Motor neuron (in vitro differentiated cells): Measurements from ENCODE around the gene FAM180A. TPM values are rescaled to one million over a fixed set of nuclear protein-coding genes. Genes with fewer than 3 reads are reported as not detected.

ENCODE experiments used
- ATAC-seq, 8 experiments: fragments of 200-7000 bp; cut with Tn5 transposase; replicated peaks in 6 of 8; 2 replicates each; pipeline ENCODE4 v1.8.0; 2021; ENCODE audit warnings: mild to moderate bottlenecking in 8 of 8, moderate library complexity in 8 of 8
- H3K27ac ChIP-seq, 2 donors: fragments of 250-450 bp; sonication (Bioruptor Pico); 2 replicates each; pipeline ENCODE4 v1.9.0; 2021; ENCODE audit warnings: antibody characterized with exemption in 2 of 2, mild to moderate bottlenecking in 2 of 2, moderate library complexity in 1 of 2
- H3K4me1 ChIP-seq, 2 donors: fragments of 250-450 bp; sonication (Bioruptor Pico); replicated peaks in 1 of 2; 2 replicates each; pipeline ENCODE4 v1.6.1; 2021; ENCODE audit warnings: antibody characterized with exemption in 2 of 2, mild to moderate bottlenecking in 2 of 2, moderate library complexity in 1 of 2
- H3K4me3 ChIP-seq, 5 donors: fragments of 250-450 bp; sonication (Bioruptor Pico); 2 replicates each; pipeline ENCODE4 v1.9.0; 2021; ENCODE audit warnings: antibody characterized with exemption in 5 of 5, mild to moderate bottlenecking in 5 of 5, moderate library complexity in 4 of 5
- WGBS, 10 experiments: fragments of 450-650 bp; shearing (Covaris generic); methylation state at CpG; one replicate each; pipeline ENCODE4 v1.0.0; 2022; 5-methylcytosine and 5-hydroxymethylcytosine counted together
- in situ Hi-C, 9 experiments: fragments of 400-800 bp; cut with MboI; loops; one replicate each; pipeline ENCODE4 v1.15.0; 2021; ENCODE audit warnings: low sequenced_read_pairs in 9 of 9, low pct_unique_long_range_greater_than_20kb in 2 of 9; ENCODE audit not compliant: unreplicated experiment in 9 of 9
- total RNA-seq, 8 experiments: library from RNA; unstranded; fragments of 300-600 nt; gene quantifications; 2 replicates each; pipeline versions ENCODE4 v1.2.3 to v1.2.4, GENCODE V29; 2022

FAM180A gene
- total RNA-seq, 8 experiments from 2014 or later = 0.13 to 11.3 (median 0.30) TPM; not detected in 4

GRCh38 chr7:135713836-135714470, 34.7 kb downstream of the FAM180A start:
- WGBS, 10 experiments = 43 to 100% (median 82%) methylated on average over 1 to 2 of the region's 4 CpGs; no CpG with 5 or more reads in 5 of the 10 experiments
- peaks cover 2 to 3% of the 10 kb centered on the region in 2 donors for H3K4me1 ChIP-seq
- ATAC-seq = no peak
- no peak overlapping the region for H3K27ac ChIP-seq
- in situ Hi-C loops = no loop called here
- H3K4me3 ChIP-seq = no peak overlapping the region

DNA sequence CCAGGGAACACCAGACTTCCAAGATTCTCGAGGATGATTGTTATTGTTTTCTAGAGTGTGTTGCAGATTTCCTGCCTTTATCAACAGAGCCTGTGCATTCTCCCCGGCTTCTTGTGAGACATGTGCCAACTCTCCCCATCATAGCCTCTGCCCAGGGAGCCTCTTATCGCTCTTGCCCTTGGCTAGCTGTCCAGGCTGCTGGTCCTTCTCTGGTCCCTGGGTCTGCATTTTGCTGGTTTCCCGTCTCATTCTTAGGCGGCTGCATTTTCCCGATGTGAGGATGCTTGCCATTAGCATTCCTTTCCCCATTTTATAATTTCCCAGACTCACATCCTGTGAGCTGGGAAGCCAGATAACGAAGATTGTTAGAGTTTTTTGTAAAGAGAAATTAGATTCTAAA, 35.8 kb downstream of the FAM180A start:
- Histone ChIP-seq H3K27ac (no peak overlapping the region), H3K4me1 (no peaks in the 10 kb centered on the region), H3K4me3 (no peak overlapping the region)
- WGBS, 10 experiments = 40 to 100% (median 82%) methylated on average over 1 to 7 of the region's 7 CpGs
- in situ Hi-C loops = no loop called here
- ATAC-seq = no peak

DNA sequence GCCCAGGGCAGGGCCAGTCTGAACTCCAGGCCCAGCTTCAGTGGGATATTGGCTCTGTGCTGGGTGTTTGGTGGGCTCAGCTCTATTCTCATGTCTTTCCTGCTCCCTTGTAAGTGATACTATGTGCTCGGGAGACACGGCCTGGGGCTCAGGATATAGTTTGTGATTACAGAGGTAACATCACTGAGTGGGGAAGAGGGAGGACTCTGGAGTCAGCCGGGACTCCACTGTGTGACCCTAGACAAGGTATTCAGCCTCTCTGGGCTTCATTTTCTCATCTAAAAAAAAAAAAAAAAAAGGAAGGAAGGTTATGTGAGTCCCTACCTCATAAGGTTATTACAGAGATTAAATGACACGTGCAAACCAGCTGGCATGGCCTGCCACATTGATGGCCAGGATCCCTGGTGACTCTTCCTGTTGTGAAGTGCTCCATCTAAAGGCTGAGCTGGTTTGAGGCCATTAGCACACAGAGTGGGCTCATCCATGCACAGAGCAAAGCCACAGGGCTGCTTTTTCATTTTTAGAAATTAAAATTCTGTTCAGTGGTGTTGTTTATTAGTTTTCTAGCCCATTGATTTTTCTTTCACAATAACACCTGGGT, 36.3 kb downstream of the FAM180A start:
- ATAC-seq = peak in 1 of 8 experiments; percentile 48
- 33 to 83% (median 66%) methylated on average over 1 to 3 of the region's 4 CpGs; no CpG with 5 or more reads in 1 of the 10 experiments for WGBS, 10 experiments

GRCh38 chr7:135711139-135711469, 37.5 kb downstream of the FAM180A start:
- WGBS, 10 experiments = 0 to 100% (median 75%) methylated on average over 1 to 4 of the region's 8 CpGs; no CpG with 5 or more reads in 5 of the 10 experiments
- Histone ChIP-seq H3K4me1 (no peaks in the 10 kb centered on the region), H3K4me3 (no peak overlapping the region), H3K27ac (no peak overlapping the region)
- in situ Hi-C loops = no loop called here
- ATAC-seq = no peak

More for the DNA sequence above, 36.3 kb downstream of the FAM180A start:
- H3K4me1 ChIP-seq = no peaks in the 10 kb centered on the region
- in situ Hi-C loops = no loop called here
- H3K27ac ChIP-seq = no peak overlapping the region
- no peak overlapping the region for H3K4me3 ChIP-seq

DNA sequence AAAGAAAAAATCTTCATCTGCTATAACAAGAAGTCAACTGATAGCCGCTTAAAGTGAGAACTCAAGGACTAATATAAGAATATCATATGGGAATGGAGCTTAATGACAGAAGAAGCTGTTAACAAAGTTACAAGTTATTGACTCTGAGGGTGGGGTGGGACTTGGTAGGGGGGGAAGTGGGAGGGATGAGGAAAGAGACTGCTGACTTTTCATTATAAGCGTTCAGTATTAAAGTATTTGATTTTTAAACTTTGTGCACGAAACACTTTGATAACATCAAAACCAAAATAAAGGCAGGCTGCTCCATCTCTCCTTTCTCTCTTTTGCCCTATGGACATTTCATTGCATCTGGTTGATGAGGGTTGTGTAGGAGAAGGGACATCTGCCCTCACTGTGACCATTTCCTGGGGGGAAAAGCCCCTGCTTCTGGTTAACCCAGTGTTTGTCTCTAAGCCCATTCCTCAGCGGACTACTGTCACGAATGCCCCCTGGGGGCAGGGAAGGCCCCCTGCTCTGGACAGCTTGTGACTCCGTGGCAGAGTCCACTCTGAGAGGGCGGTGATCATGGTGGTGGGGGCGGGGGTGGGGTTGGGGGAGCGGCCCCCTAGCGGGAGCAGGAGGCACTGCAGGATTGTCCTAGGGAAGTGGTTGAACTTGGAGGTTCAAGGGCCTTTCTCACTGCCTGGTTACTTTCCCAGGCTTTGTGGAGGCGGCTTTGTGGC, 38.0 kb downstream of the FAM180A start:
- no peak overlapping the region for H3K4me3 ChIP-seq
- H3K4me1 ChIP-seq = no peaks in the 10 kb centered on the region
- no peak overlapping the region for H3K27ac ChIP-seq
- ATAC-seq = peak in 1 of 8 experiments; percentile 48
- WGBS, 10 experiments = 20 to 100% (median 91%) methylated on average over 1 to 6 of the region's 11 CpGs; no CpG with 5 or more reads in 3 of the 10 experiments
- in situ Hi-C loops = no loop called here

DNA sequence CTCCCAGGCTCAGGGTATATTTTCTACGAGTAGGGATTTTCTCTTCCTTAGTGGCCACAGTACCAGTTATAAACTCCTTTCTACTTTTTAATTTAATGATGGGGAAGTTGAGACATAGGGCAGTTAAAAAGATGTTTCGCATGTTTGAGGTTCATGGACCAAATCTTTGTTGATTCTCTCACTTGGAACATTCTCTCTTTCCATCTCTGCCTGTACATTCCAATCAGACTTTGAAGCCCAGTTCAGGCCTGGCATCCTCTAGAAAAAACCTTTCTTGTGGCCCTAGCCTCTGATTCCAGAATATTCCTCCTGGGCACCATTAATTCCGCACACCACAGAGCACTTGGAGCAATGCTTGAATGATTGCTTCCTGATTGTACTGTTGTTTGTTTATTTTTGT, 39.1 kb downstream of the FAM180A start:
- Histone ChIP-seq H3K27ac (no peak overlapping the region), H3K4me3 (no peak overlapping the region), H3K4me1 (no peaks in the 10 kb centered on the region)
- in situ Hi-C loops = no loop called here
- no peak for ATAC-seq
- WGBS, 10 experiments = 20 to 100% (median 97%) methylated on average over 1 to 3 of the region's 3 CpGs; no CpG with 5 or more reads in 1 of the 10 experiments

DNA sequence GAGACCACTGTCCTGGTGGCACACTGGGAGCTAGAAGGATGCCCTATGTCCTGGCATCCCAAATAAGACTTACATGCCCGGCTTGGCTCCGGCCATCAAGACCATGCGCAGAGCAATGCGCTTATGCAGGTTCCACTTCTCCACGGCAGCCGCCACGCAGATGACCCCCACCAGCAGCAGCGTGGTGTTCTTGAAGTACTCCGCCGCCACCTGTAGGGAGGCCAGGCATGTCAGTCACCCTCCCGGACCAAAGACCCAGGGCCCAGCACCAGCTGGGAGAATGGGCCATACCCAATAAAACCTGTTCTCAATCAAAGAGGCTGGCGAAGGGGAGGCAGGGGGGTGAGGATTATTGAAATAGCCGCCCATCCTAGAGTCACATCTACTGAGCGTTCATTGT, 40.6 kb downstream of the FAM180A start:
- no peak for ATAC-seq
- Histone ChIP-seq H3K27ac (no peak overlapping the region), H3K4me1 (no peaks in the 10 kb centered on the region), H3K4me3 (no peak overlapping the region)
- in situ Hi-C loops = no loop called here
- 73 to 94% (median 90%) methylated on average over 3 to 7 of the region's 14 CpGs; no CpG with 5 or more reads in 6 of the 10 experiments for WGBS, 10 experiments

DNA sequence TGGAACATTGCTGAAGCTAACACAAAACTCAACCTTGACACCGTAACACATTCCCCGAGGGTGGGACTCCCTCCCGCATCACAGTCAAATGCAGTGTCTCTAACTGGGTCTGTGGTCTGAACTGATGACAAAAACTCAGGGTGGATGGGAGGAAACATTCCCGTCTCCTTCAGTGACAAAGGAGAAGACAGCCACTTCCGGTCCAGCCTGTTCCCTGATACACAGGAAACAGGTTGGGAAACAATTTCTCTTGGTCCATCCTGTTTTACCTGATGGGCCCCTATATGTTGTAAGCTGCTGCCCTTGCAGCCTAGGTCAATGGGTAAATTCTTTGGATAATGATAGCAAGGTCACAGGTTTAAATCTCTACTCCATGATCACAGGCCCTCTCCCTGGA, 41.0 kb downstream of the FAM180A start:
- in situ Hi-C loops = no loop called here
- whole genome bisulfite sequencing, 10 experiments = 79 to 100% (median 96%) methylated on average over 1 to 4 of the region's 5 CpGs; no CpG with 5 or more reads in 3 of the 10 experiments
- H3K27ac ChIP-seq = no peak overlapping the region
- no peak for ATAC-seq
- H3K4me3 ChIP-seq = no peak overlapping the region
- H3K4me1 ChIP-seq = no peaks in the 10 kb centered on the region

DNA sequence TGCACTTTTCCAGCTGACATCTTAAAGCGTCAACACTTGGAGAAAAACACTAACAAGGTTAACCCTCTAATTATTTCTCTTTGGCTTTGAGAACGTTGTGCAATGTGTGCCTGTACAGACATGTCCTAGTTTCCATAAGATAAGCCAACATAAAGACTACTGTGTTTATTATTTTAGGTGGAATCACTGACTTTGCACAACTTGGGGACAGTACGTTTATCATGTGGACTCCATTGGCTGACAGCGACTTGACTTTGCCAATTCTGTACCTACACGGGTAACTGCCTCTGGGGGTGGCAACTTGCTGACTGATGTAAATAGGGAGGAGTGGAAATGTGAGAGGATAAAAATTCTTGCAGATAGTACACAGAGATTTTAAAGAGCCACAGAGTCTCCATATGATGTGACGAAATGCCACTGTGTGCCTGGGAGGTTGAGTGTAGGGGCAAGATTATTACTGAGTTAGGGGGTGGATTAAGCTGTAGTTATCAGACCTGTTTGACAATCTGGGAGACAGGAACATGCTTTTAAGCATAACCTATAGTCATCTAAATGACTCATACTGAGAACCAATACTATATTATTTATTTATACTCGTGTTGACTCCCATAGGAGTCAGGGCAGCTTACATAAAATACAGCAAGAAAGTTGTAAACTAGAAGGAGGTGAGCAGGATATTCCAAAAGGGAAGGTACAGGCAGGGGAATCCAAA, 41.6 kb downstream of the FAM180A start:
- WGBS, 10 experiments = 20 to 100% (median 83%) methylated on average over 1 to 7 of the region's 7 CpGs; no CpG with 5 or more reads in 1 of the 10 experiments
- ATAC-seq = no peak
- in situ Hi-C loops = no loop called here
- no peaks in the 10 kb centered on the region for H3K4me1 ChIP-seq
- no peak overlapping the region for H3K4me3 ChIP-seq
- no peak overlapping the region for H3K27ac ChIP-seq

DNA sequence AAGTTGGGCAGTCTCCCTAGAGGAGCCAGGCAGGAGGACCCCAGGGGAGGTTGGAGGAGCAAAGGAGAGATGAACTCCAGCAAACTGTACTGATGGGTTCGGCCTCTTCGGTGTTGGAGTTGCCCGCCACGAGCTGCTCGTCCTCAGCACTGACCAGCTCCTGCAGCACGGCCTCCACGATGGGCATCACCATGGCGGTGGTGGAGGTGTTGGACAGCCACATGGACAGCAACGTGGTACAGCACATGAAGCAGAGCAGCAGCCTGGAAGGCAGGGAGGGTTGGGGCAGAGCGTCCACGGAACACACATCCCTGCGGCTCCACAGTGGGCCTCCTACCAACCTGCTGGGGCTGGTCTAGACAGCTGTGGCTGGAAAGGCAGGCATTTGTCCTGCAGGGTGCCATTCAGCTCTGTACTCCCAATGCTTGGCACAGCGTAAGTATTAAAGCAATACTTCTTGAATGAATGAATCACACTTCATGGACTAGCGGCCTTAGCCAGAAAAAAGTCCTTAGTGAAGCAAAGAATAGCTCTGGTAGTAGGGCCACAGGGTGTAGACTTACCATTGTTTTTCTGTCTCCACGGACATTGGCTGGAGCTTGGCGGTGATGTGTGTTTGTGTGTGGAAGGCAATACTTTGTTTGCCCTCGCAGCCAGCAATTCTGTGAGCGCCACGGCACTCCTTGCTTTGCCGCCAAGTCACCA, 42.4 kb downstream of the FAM180A start:
- 69 to 100% (median 97%) methylated on average over 1 to 6 of the region's 20 CpGs; no CpG with 5 or more reads in 5 of the 10 experiments for WGBS, 10 experiments
- Histone ChIP-seq H3K4me1 (no peaks in the 10 kb centered on the region), H3K27ac (no peak overlapping the region), H3K4me3 (no peak overlapping the region)
- peak in 1 of 8 experiments; percentile 70 for ATAC-seq
- in situ Hi-C loops = no loop called here

DNA sequence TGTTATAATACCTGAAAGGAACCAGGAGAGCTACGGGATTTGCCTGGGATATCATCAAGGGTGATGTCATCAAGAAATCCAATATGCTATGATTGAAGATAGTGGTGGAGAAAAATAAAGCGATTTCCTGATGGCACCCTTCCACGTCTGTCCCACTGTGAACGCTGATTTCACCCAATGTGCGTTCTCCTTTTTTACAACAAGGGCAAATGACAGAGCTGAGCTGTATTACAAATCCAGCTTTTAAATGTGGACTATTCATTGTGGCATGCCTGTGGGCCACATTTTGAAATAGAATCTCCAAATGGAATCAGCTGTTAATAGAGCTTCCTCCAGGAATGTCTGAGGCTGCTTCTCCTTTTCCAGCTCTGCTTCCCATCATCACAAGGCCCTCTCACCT, 43.9 kb downstream of the FAM180A start:
- H3K4me1 ChIP-seq = no peaks in the 10 kb centered on the region
- in situ Hi-C loops = no loop called here
- H3K4me3 ChIP-seq = no peak overlapping the region
- H3K27ac ChIP-seq = no peak overlapping the region
- no peak for ATAC-seq
- WGBS, 10 experiments = 60 to 100% (median 73%) methylated on average over 1 to 4 of the region's 5 CpGs; no CpG with 5 or more reads in 1 of the 10 experiments

- in situ Hi-C loops = no loop called here
- Histone ChIP-seq H3K4me1 (no peaks in the 10 kb centered on the region), H3K27ac (no peak overlapping the region), H3K4me3 (no peak overlapping the region)
- 42 to 100% methylated on average over 1 to 2 of the region's 2 CpGs; no CpG with 5 or more reads in 8 of the 10 experiments for WGBS, 10 experiments
- ATAC-seq = peak in 2 of 8 experiments; percentile 23 to 59
Measured at GRCh38 chr7:135704074-135704473, 44.5 kb downstream of the FAM180A start.
